Measurements from ENCODE around the gene STK32C.

GRCh38 chr10:132309471-132309865, 1.7 kb upstream of the STK32C start:
- TF ChIP-seq, protein P1, sequence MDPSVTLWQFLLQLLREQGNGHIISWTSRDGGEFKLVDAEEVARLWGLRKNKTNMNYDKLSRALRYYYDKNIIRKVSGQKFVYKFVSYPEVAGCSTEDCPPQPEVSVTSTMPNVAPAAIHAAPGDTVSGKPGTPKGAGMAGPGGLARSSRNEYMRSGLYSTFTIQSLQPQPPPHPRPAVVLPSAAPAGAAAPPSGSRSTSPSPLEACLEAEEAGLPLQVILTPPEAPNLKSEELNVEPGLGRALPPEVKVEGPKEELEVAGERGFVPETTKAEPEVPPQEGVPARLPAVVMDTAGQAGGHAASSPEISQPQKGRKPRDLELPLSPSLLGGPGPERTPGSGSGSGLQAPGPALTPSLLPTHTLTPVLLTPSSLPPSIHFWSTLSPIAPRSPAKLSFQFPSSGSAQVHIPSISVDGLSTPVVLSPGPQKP (IDR thresholded peaks at IDR 0.05; ENCODE audit: low read depth, low read length) = no peak
- TF ChIP-seq MYC (IDR thresholded peaks at IDR 0.05; ENCODE audit: borderline replicate concordance, low read length) = no peak

Measured in A549 (cell line).